ENCODE data around the gene SMIM5. TPM values are rescaled to one million over a fixed set of nuclear protein-coding genes. Genes with fewer than 3 reads are reported as not detected.

Gene SMIM5
- total and polyA plus RNA-seq, 2 of the 13 experiments (the other 11 are each of a cell fraction or from before 2014, with no cell fraction given) = not detected

- Histone ChIP-seq H3K4me3 (replicated peaks in 1 of 3; ENCODE audit: insufficient read depth in 1 of 3, low read depth in 2 of 3, low read length in 3 of 3) (no peak overlapping the region), H3K4me1 (ENCODE audit: insufficient read depth, low read length) (peaks cover 14% of the 10 kb centered on the region; the same call in 1 of the 2 replicates), H3K36me3 (replicated peaks in 1 of 2; ENCODE audit: control insufficient read depth in 1 of 2, insufficient read depth in 2 of 2, low read length in 2 of 2) (no peaks in the 10 kb centered on the region), H3K4me2 (ENCODE audit: low read depth, low read length) (no peak overlapping the region), H4K20me1 (ENCODE audit: insufficient read depth, low read length) (no peaks in the 10 kb centered on the region), H3K9ac (ENCODE audit: insufficient read depth, low read depth, low read length) (no peak overlapping the region), H3K79me2 (ENCODE audit: insufficient read depth, low read length) (no peaks in the 10 kb centered on the region), H3K27ac (ENCODE audit: extremely low read length, insufficient read depth, low read length) (no peak overlapping the region), H2AFZ (ENCODE audit: low read length) (no peak overlapping the region), H3K27me3 (ENCODE audit: control insufficient read depth in 1 of 2, insufficient read depth in 2 of 2, low read length in 2 of 2) (peaks cover 2 to 15% of the 10 kb centered on the region in 2 experiments; a peak in 3 of 5 replicates), H3K9me3 (ENCODE audit: low read length) (no peaks in the 10 kb centered on the region)
- no TSS peak for BruUV-seq (replicated peaks)
- ChIA-PET POLR2A (interaction anchor here (1.2 to 3.0 kb wide), 3 partner anchors 8 to 151 kb away, joined by 3 to 40 read pairs (median 4); no protein-coding TSS in a partner anchor), CTCF (ENCODE audit: low intra/inter-chr PET ratio, low total read pairs) (interaction anchor here (1.1 to 2.5 kb wide), 3 partner anchors 13 to 148 kb away, joined by 4 to 18 read pairs (median 4); no protein-coding TSS in a partner anchor)
- DNase-seq (ENCODE audit: low spot score) = no peak
- WGBS (ENCODE audit: low lambda C conversion rate) = 0% methylated on average over 4 of the region's 12 CpGs
- no peak for TF ChIP-seq NR2F6 (IDR thresholded peaks at IDR 0.05)
- TF ChIP-seq NR2F6 (CRISPR knock-in tag; IDR thresholded peaks at IDR 0.05) = no peak
- no peak for TF ChIP-seq ZNF142 (CRISPR knock-in tag; IDR thresholded peaks at IDR 0.05)
- no peak for TF ChIP-seq NPAS2 (CRISPR knock-in tag; IDR thresholded peaks at IDR 0.05; ENCODE audit: borderline replicate concordance)
- TF ChIP-seq HNRNPL (IDR thresholded peaks at IDR 0.05; ENCODE audit: low read depth, low read length) = 0 out of 2 replicates have a peak, but pooled peaks have one; percentile 28
- TF ChIP-seq ZBTB39 (CRISPR knock-in tag; IDR thresholded peaks at IDR 0.05) = 0 out of 2 replicates have a peak, but pooled peaks have one; percentile 33
- in situ Hi-C loops (cut with HindIII; ENCODE audit: extremely low pct_ligation_motif_present, low pct_unique_long_range_greater_than_20kb) = no loop called here
- no peak for FAIRE-seq
- intact Hi-C loops (cut with micrococcal nuclease; ENCODE audit: unreplicated experiment) = no loop called here
- ATAC-seq = peak; percentile 19
Measured at GRCh38 chr17:75602644-75603043, 30.6 kb upstream of the SMIM5 start.

All from HepG2 (cell line).